MM.1S (cell line): ENCODE measurements around the gene RAB7A.

ENCODE experiments used
- EZH2 ChIP-seq: fragments of 300-600 bp; sonication (generic); optimal IDR thresholded peaks from 2 replicates; pipeline ENCODE3; 2017; ENCODE audit warnings: low read depth, mild to moderate bottlenecking, antibody characterized with exemption, low read length, mixed read lengths
- EZH2phosphoT487 ChIP-seq: fragments of 300-600 bp; sonication (generic); IDR thresholded peaks from 2 replicates; pipeline ENCODE4 v1.6.1; 2018; ENCODE audit warnings: antibody characterized with exemption, low read length
- TF ChIP-seq, protein P1 (sequence below): fragments of 300-600 bp; sonication (generic); IDR thresholded peaks from 2 replicates; pipeline ENCODE4 v1.5.1; 2016; ENCODE audit warnings: antibody characterized with exemption, low read length, mixed read lengths

DNA sequence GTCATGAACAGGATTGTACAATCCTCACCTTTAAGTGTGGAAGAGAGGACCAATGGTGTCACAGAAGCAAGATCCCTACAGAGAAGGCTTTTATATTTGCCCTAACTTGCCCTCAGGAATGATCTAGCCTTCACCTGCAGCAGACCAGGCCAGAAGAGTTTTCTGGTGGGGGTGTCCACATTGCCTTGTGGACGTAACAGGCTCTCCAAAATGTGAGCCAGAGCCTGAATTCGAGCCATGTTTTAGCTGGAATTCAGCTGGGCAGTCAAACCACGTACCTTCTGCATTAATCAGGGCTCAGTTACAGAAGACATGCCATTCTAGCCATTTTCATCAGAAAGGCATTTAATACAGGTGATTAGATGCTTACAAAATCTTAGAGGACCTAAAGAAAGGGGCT is 23.6 kb upstream of the RAB7A start:
- TF ChIP-seq, protein P1, sequence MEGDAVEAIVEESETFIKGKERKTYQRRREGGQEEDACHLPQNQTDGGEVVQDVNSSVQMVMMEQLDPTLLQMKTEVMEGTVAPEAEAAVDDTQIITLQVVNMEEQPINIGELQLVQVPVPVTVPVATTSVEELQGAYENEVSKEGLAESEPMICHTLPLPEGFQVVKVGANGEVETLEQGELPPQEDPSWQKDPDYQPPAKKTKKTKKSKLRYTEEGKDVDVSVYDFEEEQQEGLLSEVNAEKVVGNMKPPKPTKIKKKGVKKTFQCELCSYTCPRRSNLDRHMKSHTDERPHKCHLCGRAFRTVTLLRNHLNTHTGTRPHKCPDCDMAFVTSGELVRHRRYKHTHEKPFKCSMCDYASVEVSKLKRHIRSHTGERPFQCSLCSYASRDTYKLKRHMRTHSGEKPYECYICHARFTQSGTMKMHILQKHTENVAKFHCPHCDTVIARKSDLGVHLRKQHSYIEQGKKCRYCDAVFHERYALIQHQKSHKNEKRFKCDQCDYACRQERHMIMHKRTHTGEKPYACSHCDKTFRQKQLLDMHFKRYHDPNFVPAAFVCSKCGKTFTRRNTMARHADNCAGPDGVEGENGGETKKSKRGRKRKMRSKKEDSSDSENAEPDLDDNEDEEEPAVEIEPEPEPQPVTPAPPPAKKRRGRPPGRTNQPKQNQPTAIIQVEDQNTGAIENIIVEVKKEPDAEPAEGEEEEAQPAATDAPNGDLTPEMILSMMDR = no peak
- TF ChIP-seq EZH2 (no peak), EZH2phosphoT487 (no peak)
